GM19438 (cell line): ENCODE measurements around the gene RAB31.
"Not testable (repeated sequence)": the region's sequence is repeated elsewhere in the genome, so short reads cannot be mapped to it uniquely, and the experiment has no call there.

Experiments used
- ATAC-seq: cut with Tn5 transposase; IDR thresholded peaks from one replicate; pipeline ENCODE4 v1.9.1; 2021; ENCODE audit warnings: low read depth; ENCODE audit not compliant: unreplicated experiment

RAB31 gene

DNA sequence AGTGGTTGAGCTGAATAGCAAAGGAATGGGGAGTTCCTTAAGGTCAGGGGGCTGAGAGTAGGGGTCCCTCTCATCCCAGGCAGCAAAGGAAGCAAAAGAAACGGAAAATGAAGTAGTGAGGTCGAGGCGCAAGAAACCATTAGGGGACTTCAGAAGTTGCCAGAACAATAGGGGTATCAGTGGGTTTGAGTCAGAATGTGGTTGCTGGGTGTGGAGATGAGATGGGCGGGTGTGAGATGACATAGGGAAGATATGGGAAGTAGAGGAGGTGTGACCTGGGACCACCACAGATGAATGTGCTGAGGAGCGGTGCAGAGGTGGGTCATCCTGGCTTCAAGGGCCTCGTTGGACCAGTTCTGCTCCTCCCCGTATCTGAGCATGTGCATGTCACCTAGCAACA, 192.6 kb downstream of the RAB31 start:
- no peak for ATAC-seq

DNA sequence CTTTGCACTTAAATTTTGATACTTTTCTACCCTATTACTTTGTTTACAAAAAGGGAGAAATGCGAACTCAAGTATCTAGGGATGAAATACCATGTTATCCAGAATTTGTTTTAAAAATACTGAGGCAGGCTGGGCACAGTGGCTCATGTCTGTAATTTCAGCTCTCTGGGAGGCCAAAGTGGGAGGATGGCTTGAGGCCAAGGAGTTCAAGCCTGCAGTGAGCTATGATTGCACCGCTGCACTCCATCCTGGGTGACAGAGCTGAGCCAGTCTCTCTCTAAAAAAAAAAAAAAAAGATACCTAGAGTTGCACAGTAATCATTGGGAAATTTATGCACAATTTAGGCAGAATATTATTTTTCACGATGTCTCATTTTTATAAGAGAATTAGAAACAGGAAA, 193.3 kb downstream of the RAB31 start:
- ATAC-seq, result no peak

DNA sequence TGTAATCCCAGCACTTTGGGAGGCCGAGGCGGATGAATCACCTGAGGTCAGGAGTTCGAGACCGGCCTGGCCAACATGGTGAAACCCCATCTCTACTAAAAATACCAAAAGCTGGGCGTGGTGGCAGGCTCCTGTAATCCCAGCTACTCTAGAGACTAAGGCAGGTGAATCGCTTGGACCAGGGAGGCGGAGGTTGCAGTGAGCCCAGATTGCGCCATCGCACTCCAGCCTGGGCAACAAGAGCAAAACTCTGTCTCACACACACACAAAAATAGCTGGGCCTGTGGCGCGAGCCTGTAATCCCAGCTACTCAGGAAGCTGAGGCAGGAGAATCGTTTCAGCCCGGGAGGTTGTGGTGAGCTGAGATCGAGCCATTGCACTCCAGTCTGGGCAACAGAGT, 194.2 kb downstream of the RAB31 start:
- ATAC-seq, result not testable (repeated sequence)

DNA sequence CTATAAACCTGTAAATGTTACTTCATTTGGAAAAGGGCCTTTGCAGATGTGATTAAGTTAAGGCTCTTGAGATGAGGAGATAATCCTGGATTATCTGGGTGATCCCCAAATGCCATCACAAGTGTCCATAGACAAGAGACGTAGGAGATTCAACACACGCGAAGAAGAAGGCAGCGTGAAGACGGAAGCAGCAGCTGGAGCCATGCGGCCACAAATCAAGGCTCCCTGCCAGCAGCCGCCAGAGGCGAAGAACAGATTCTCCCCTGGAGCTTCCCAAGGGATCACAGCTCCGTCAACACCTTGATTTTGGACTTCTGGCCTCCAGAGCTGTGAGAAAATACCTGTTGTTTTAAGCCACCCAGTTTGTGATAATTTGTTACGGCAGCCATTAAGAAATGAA, 194.7 kb downstream of the RAB31 start:
- no peak for ATAC-seq

DNA sequence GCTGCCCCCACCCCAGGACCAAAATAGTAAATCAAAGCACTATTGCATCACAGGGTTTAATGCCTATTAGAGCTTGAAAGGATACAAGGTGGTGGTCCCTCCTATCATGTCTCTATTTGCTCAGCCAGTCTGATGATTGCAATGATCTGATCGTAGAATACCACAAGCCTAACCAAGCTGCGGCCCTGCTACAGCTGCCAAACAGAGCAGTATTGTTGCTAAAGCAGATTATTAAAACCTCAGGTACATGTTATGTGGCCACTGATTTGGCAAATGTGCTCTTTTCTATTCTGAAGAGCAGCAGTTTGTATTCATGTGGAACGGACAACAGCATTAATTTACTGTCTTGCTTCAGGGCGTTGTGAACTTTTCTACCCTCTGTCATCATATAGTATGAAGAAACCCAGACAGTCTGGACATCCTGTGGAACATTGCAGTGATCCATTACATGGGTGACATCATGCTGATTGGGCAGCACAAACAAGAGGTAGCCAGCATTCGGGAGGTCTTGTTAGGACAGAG, 197.4 kb downstream of the RAB31 start:
- ATAC-seq, result no peak

DNA sequence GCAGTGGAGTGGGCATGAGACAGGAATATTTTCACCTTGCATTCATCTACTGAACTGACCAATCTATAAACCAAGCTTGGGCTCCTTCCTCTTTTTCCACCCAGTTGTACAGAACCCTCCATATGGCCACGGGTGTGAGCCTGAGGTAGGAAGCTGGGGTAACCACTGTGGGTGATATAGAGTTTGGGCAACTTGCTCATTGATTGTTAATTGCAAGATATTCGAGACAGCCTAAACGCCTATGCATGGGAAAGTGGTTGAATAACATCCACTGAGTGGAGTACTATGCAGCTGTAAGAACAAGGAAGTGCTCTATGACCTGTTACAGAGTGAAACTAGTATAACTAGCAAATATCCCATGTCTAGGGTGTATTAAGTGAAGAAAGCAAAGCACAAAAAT, 198.4 kb downstream of the RAB31 start:
- ATAC-seq, result no peak

DNA sequence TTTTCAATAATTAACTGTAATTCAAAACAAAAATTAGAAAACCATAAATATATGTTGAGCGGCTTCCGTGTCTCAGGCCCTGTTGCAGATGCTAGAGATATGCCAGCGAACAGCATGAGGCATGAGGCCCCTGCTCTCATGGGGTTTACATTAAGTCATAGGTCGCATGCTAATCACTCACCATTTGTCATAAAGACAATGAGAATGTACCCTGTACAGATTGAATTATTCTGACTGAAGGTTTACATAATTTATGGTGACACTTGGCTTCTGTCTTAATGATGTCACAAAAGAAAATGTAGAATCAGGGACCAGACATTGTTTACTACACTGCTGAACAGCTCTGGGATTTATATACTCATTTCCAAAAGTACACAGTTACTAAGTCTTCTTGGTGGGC, 199.8 kb downstream of the RAB31 start:
- no peak for ATAC-seq

DNA sequence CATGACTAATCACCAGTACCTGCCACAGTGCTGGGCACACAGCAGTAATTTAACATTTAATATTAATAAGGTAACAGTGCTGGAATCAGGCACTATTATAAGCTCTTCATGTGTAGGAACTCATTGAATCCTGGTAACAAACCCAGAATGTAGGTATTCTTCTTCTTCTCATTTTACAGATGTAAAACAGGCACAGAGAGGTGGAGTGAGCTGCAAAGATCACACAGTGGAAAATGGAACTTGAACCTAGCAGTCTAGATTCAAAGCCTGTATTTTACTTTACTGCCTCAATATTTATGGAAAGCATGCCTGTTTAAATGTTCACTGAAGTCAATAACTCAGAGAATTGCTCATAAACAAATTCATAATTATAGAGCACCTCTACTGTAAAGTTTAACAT, 202.0 kb downstream of the RAB31 start:
- no peak for ATAC-seq

DNA sequence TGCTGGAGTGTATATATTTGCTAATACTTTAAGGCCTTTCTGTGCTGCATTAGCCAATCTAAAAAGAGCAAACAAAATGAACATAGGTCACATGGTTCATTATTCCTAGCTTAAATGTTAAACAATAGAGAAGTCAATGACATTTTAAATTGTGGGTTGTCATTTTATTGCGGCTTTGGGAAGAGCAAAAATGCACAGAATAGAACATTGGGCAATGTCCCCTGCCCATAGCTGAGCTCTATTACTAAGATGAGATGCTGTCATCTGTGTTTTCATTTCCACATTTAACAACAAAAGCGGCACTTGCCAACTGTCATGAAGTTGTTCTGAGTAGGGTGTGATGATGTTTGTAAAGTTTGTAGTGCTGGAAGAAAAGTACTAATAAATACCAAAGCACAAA, 202.6 kb downstream of the RAB31 start:
- ATAC-seq, result no peak

DNA sequence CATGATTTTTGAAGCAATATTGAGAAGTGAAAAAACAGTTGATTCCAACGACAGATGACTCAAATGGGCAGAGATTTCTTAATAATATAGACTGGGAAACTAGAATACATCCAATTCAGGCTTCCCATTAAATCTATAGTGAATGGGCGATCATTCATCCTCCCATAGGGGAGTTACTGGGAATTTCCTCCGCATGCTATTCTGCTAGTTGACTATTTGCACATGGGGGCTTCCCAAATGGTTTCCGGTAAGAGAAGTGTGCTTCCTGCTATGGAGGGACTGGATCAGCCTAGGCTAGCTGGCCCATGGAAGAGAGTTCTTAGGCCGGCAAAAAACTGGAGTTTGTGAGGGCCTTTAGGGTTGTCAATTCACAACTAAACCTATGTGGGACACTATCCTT, 203.1 kb downstream of the RAB31 start:
- ATAC-seq, result no peak
